ENCODE results near the gene ARHGAP32.

DNA sequence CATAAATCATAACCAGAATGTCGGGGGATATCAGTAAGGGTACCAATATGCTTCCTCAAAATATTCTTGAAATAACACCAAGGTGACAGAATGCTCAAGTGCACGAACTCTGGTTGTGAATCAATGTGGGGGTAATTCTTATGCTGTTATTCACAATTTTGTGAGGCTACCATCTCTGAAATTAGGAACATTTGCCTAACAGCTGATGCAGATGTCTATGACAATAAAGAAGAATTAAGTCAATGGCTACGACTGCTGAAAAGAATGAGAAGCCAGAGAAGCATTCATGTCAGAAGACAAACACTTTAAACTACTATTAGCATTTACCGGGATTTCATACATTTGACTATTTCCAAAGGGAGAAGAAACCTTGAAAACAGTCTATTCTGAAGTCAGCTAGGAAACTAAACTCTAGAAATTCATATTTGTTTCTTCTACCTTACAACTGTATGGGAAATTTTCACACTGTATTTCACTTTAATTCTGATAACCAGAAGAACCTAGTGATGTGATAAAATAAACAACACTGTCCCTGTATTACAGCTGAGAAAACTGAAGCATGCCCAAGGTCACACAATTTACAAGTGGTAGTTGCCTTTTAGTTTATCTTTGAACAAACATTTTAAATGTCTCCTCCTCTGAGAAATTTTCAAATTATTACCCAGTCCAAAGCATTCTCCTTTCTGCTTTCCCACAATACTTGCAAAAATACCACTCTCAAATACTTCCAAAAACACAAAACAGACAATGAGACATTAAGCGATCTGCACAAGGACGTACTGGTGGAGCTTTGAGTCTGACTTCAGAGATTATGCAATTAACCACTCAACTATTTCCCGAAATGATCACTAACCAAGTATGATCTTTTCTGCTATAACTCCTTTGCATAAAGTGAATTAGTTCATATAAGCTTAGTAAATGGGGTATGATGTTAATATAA lies 18.0 kb upstream of the ARHGAP32 start:
- TF ChIP-seq, protein P1, sequence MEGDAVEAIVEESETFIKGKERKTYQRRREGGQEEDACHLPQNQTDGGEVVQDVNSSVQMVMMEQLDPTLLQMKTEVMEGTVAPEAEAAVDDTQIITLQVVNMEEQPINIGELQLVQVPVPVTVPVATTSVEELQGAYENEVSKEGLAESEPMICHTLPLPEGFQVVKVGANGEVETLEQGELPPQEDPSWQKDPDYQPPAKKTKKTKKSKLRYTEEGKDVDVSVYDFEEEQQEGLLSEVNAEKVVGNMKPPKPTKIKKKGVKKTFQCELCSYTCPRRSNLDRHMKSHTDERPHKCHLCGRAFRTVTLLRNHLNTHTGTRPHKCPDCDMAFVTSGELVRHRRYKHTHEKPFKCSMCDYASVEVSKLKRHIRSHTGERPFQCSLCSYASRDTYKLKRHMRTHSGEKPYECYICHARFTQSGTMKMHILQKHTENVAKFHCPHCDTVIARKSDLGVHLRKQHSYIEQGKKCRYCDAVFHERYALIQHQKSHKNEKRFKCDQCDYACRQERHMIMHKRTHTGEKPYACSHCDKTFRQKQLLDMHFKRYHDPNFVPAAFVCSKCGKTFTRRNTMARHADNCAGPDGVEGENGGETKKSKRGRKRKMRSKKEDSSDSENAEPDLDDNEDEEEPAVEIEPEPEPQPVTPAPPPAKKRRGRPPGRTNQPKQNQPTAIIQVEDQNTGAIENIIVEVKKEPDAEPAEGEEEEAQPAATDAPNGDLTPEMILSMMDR (IDR thresholded peaks at IDR 0.05): no peak
- TF ChIP-seq POLR2A (IDR thresholded peaks at IDR 0.05): no peak
